Skeletal muscle tissue (tissue), 4 donors: ENCODE results near the gene EFNA5. TPM values are rescaled to one million over a fixed set of nuclear protein-coding genes. Genes with fewer than 3 reads are reported as not detected.

Experiments
- H3K27ac ChIP-seq: one replicate; pipeline ENCODE4 v1.7.0; 2013; ENCODE audit warnings: mild to moderate bottlenecking, low read depth, low read length, inconsistent platforms
- H3K27me3 ChIP-seq, 3 donors: one replicate each; pipeline ENCODE4 v1.7.0; 2013; ENCODE audit warnings: low read length in 3 of 3; ENCODE audit not compliant: control insufficient read depth in 3 of 3, insufficient read depth in 3 of 3
- H3K36me3 ChIP-seq, 3 donors: one replicate each; pipeline ENCODE4 v1.7.0; 2013; ENCODE audit warnings: low read length in 3 of 3; ENCODE audit not compliant: control insufficient read depth in 3 of 3, insufficient read depth in 3 of 3
- H3K4me1 ChIP-seq, 3 donors: one replicate each; pipeline ENCODE4 v1.7.0; 2013; ENCODE audit warnings: low read length in 3 of 3, mild to moderate bottlenecking in 3 of 3; ENCODE audit not compliant: control insufficient read depth in 3 of 3, insufficient read depth in 3 of 3
- H3K4me3 ChIP-seq, 3 donors: one replicate each; pipeline ENCODE4 v1.7.0; 2013; ENCODE audit warnings: low read length in 3 of 3
- H3K9ac ChIP-seq, 3 donors: one replicate each; pipeline ENCODE4 v1.7.0; 2013; ENCODE audit warnings: low read length in 3 of 3, mild to moderate bottlenecking in 3 of 3, moderate library complexity in 2 of 3, low read depth in 1 of 3
- H3K9me3 ChIP-seq, 3 donors: one replicate each; pipeline ENCODE4 v1.7.0; 2013; ENCODE audit warnings: low read length in 3 of 3; ENCODE audit not compliant: control insufficient read depth in 3 of 3
- total RNA-seq: library from RNA; depleted of rRNA; stranded (reverse); fragments of >200 nt; gene quantifications from one replicate; pipeline ENCODE4 v1.2.3, GENCODE V29; 2014
- donor health status: Osteomylitis.

EFNA5 gene
- total RNA-seq, 1 donor from 2014 or later = 8.4 TPM

DNA sequence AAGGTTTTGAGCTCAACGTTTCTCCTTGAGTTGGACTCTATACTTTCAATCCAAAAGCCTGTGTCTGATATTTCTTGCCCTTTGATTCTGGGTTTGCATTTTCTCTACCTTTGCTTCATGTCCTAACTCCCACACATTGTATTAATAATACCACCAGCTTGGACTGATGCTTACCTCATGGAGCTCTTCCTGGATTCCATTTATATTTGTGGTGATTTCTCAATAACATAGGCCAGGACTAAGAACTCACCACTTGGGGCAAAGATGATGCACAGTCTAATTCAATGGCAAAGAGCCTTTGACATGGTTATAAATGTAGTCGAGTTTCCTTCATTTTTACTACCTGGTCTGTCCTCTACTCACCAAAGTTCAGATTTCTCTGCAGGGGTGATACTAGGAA is 27.5 kb upstream of the EFNA5 start:
- Histone ChIP-seq H3K9me3 (no peaks in the 10 kb centered on the region), H3K36me3 (no peaks in the 10 kb centered on the region), H3K9ac (no peak overlapping the region), H3K27ac (no peak overlapping the region), H3K4me1 (no peaks in the 10 kb centered on the region), H3K4me3 (no peak overlapping the region), H3K27me3 (peaks cover 0 to 2% (median 0%) of the 10 kb centered on the region in 3 donors)

GRCh38 chr5:107696498-107696897 is 25.8 kb upstream of the EFNA5 start:
- no peaks in the 10 kb centered on the region for H3K27me3 ChIP-seq
- H3K9me3 ChIP-seq = no peaks in the 10 kb centered on the region
- no peak overlapping the region for H3K4me3 ChIP-seq
- no peak overlapping the region for H3K9ac ChIP-seq
- no peaks in the 10 kb centered on the region for H3K4me1 ChIP-seq
- H3K27ac ChIP-seq = no peak overlapping the region
- no peaks in the 10 kb centered on the region for H3K36me3 ChIP-seq

DNA sequence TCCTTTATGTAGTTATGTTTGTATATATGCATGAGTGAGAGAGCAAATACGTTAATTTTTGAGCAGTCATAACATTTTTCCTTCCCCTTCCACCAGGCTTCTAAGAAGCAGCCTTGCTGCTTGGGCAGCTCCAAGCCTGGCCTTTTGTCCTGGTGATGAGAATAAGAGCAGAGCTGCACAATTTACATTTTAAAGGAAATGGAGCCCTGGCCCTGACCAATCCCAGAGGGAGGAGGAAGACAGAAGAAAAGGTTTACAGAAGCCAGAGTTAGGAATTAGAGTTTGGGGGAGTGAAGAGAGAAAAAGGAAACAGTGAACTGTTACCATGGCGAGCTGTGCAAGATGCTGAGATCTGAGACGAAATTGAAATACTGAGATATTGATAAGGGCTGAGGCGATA is 25.3 kb upstream of the EFNA5 start:
- H3K9ac ChIP-seq = no peak overlapping the region
- H3K27ac ChIP-seq = no peak overlapping the region
- no peaks in the 10 kb centered on the region for H3K4me1 ChIP-seq
- H3K9me3 ChIP-seq = no peaks in the 10 kb centered on the region
- no peaks in the 10 kb centered on the region for H3K36me3 ChIP-seq
- H3K27me3 ChIP-seq = no peaks in the 10 kb centered on the region
- no peak overlapping the region for H3K4me3 ChIP-seq

DNA sequence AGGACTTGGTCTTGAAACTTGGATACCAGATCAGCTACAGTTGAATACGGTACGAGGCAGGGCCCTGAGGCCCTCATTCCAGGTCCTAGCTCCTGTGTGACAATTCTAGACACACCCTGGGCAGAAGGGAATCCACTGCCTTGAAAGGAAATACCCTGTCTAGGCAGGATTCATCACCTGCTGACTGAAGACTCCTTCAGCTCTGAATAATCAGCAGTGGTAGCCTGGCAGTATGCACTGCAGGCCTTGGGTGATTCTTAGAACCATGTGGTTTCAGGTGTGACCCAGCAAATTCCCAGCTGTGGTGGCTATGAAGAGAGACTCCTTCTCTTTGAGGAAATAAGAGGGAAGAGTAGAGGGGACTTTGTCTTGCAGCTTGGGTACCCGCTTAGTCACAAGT is 17.2 kb upstream of the EFNA5 start:
- Histone ChIP-seq H3K9ac (no peak overlapping the region), H3K4me1 (no peaks in the 10 kb centered on the region), H3K27ac (no peak overlapping the region), H3K27me3 (no peaks in the 10 kb centered on the region), H3K36me3 (no peaks in the 10 kb centered on the region), H3K4me3 (no peak overlapping the region), H3K9me3 (no peaks in the 10 kb centered on the region)

- no peaks in the 10 kb centered on the region for H3K27me3 ChIP-seq
- no peaks in the 10 kb centered on the region for H3K4me1 ChIP-seq
- H3K4me3 ChIP-seq = no peak overlapping the region
- H3K36me3 ChIP-seq = no peaks in the 10 kb centered on the region
- no peak overlapping the region for H3K9ac ChIP-seq
- H3K27ac ChIP-seq = no peak overlapping the region
- no peaks in the 10 kb centered on the region for H3K9me3 ChIP-seq
These were observed 16.7 kb upstream of the EFNA5 start for GRCh38 chr5:107687404-107687803.

- H3K27ac ChIP-seq = no peak overlapping the region
- H3K27me3 ChIP-seq = no peaks in the 10 kb centered on the region
- H3K9ac ChIP-seq = no peak overlapping the region
- H3K4me1 ChIP-seq = no peaks in the 10 kb centered on the region
- H3K4me3 ChIP-seq = no peak overlapping the region
- H3K36me3 ChIP-seq = no peaks in the 10 kb centered on the region
- no peaks in the 10 kb centered on the region for H3K9me3 ChIP-seq
These were observed 11.8 kb upstream of the EFNA5 start for GRCh38 chr5:107682533-107682932.

GRCh38 chr5:107680799-107681198 is 10.1 kb upstream of the EFNA5 start:
- Histone ChIP-seq H3K27me3 (no peaks in the 10 kb centered on the region), H3K4me3 (no peak overlapping the region), H3K4me1 (no peaks in the 10 kb centered on the region), H3K27ac (no peak overlapping the region), H3K9me3 (no peaks in the 10 kb centered on the region), H3K9ac (no peak overlapping the region), H3K36me3 (no peaks in the 10 kb centered on the region)

- H3K36me3 ChIP-seq = no peaks in the 10 kb centered on the region
- H3K27me3 ChIP-seq = no peaks in the 10 kb centered on the region
- no peak overlapping the region for H3K4me3 ChIP-seq
- H3K9me3 ChIP-seq = no peaks in the 10 kb centered on the region
- no peak overlapping the region for H3K27ac ChIP-seq
- H3K9ac ChIP-seq = no peak overlapping the region
- no peaks in the 10 kb centered on the region for H3K4me1 ChIP-seq
These were observed 9.4 kb upstream of the EFNA5 start for GRCh38 chr5:107680099-107680498.

GRCh38 chr5:107676702-107677101 is 6.0 kb upstream of the EFNA5 start:
- peaks cover 0 to 9% (median 0%) of the 10 kb centered on the region in 3 donors for H3K27me3 ChIP-seq
- peaks cover 10 to 13% (median 11%) of the 10 kb centered on the region in 3 donors for H3K4me1 ChIP-seq

GRCh38 chr5:107675201-107675600 is 4.5 kb upstream of the EFNA5 start:
- Histone ChIP-seq H3K9ac (no peak overlapping the region), H3K27me3 (peaks cover 0 to 19% (median 4%) of the 10 kb centered on the region in 3 donors), H3K27ac (no peak overlapping the region), H3K4me1 (peaks cover 19 to 26% (median 23%) of the 10 kb centered on the region in 3 donors), H3K9me3 (no peaks in the 10 kb centered on the region), H3K4me3 (no peak overlapping the region), H3K36me3 (no peaks in the 10 kb centered on the region)

More at GRCh38 chr5:107676702-107677101, 6.0 kb upstream of the EFNA5 start:
- Histone ChIP-seq H3K36me3 (no peaks in the 10 kb centered on the region), H3K27ac (no peak overlapping the region), H3K9ac (no peak overlapping the region), H3K9me3 (no peaks in the 10 kb centered on the region), H3K4me3 (no peak overlapping the region)

DNA sequence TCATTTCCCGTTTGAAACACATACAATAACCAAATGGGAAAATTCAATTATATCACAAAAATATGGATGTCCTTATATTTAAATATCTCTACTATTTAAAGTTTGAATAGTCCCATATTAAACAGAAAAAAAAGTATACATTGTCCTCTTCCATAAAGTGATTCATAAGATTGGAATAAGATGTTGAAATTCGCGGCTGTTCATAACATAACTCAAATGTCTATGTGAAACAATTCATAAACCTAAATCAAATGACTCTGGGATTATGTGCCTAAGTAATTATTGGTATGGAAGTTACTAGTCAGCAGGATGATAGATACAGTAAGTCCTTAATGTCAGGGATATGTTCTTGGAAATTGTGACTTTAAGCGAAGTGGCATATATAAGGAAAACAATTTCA is 3.9 kb upstream of the EFNA5 start:
- no peaks in the 10 kb centered on the region for H3K9me3 ChIP-seq
- H3K4me1 ChIP-seq = peaks cover 19 to 27% (median 25%) of the 10 kb centered on the region in 3 donors
- H3K27me3 ChIP-seq = peaks cover 1 to 22% (median 6%) of the 10 kb centered on the region in 3 donors
- no peak overlapping the region for H3K9ac ChIP-seq
- H3K27ac ChIP-seq = no peak overlapping the region
- no peak overlapping the region for H3K4me3 ChIP-seq
- H3K36me3 ChIP-seq = no peaks in the 10 kb centered on the region
